Suprapubic skin (tissue), 4 donors: Measurements from ENCODE around the gene PGGHG. TPM values are rescaled to one million over a fixed set of nuclear protein-coding genes. Genes with fewer than 3 reads are reported as not detected.

Experiments used
- DNase-seq, 2 donors: peaks; one replicate each; pipeline ENCODE4 v3.0.0-alpha.2; 2019; ENCODE audit warnings: low spot score in 2 of 2
- H3K27ac ChIP-seq: fragments of 200-600 bp; sonication (generic); one replicate; pipeline ENCODE4 v1.5.1; 2019
- H3K27me3 ChIP-seq: fragments of 200-600 bp; sonication (generic); one replicate; pipeline ENCODE4 v1.5.1; 2019
- H3K36me3 ChIP-seq: fragments of 200-600 bp; sonication (generic); one replicate; pipeline ENCODE4 v1.5.1; 2019
- H3K4me1 ChIP-seq: fragments of 200-600 bp; sonication (generic); one replicate; pipeline ENCODE4 v1.5.1; 2019
- H3K4me3 ChIP-seq: fragments of 200-600 bp; sonication (generic); one replicate; pipeline ENCODE4 v1.5.1; 2019; ENCODE audit warnings: mild to moderate bottlenecking
- H3K9me3 ChIP-seq: fragments of 200-600 bp; sonication (generic); one replicate; pipeline ENCODE4 v1.5.1; 2019
- EP300 ChIP-seq: sonication (generic); formaldehyde crosslinking; IDR thresholded peaks from one replicate; pipeline ENCODE4 v1.6.1; 2017; ENCODE audit warnings: antibody characterized with exemption
- POLR2A ChIP-seq, 2 donors: fragments of 450-650 bp; IDR thresholded peaks; one replicate each; pipeline ENCODE4 v1.6.1; 2017; ENCODE audit warnings: antibody characterized with exemption in 2 of 2, mild to moderate bottlenecking in 2 of 2, moderate library complexity in 2 of 2
- POLR2AphosphoS5 ChIP-seq, 3 donors: sonication (generic); formaldehyde crosslinking; IDR thresholded peaks; one replicate each; pipeline ENCODE4 v1.6.1; 2017; ENCODE audit warnings: antibody characterized with exemption in 3 of 3
- WGBS: methylation state at CpG from one replicate; pipeline ENCODE4 v1.1.5; 2018; 5-methylcytosine and 5-hydroxymethylcytosine counted together
- total RNA-seq, 4 donors: library from RNA; depleted of rRNA; stranded (reverse); fragments of >200 nt; gene quantifications; one replicate each; pipeline ENCODE4 v1.1.0, GENCODE V29; 2016
- TF ChIP-seq, protein P1 (sequence below), 2 donors: fragments of 200-600 bp in 1 of 2; fragments of 450-650 bp in 1 of 2; sonication (generic) in 1 of 2; IDR thresholded peaks; one replicate each; pipeline ENCODE4 v1.5.1; 2016 to 2019; ENCODE audit warnings: antibody characterized with exemption in 2 of 2, mild to moderate bottlenecking in 1 of 2, moderate library complexity in 1 of 2

The PGGHG gene
- total RNA-seq, 4 donors from 2014 or later, result 3.5 to 22.0 (median 8.1) TPM

DNA sequence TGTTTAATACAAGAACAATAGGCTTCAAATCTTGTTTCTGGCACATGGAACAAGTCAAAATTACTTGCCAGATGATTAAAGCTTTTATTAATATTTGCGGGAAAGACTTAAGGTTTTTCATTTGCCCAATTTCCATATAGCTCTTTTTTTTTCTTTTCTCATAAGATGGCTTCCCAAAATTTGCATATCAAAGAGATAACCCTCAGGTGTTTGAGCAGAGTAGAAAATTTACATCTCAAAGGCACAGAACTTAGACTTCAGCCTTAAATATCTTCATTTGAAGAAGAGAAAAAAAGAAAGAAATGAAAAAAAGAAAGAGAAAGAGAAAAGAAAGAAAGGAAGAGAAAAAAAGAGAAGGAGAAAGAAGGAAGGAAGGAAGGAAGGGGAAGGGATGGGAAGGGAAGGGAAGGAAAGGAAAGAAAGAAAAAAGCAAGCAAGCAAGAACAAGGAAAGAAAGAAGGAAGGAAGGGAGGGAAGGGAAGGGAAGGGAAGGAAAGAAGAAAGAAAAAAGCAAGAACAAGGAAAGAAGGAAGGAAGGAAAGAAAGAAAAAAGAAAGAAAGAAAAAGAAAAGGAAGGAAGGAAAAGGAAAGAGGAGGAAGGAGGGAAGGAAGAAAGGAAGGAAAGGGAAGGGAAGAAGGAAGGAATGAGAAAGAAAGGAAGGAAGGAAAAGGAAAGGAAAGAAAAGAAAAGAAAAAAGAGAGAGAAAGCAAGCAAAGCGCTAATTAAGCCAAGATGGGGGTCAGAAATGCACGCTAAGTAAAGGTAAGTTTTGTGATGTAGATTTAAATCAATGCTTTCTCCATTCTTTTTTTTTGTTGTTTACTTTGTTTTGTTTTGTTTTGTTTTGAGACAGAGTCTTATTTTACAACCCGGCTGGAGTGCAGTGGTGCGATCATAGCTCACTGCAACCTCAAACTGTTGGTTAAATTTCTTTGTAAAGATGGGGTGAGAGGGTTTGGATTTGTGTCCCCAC lies 51.9 kb downstream of the PGGHG start:
- Histone ChIP-seq H3K4me3 (no peak overlapping the region), H3K9me3 (no peaks in the 10 kb centered on the region), H3K36me3 (no peaks in the 10 kb centered on the region), H3K4me1 (peaks cover 9% of the 10 kb centered on the region), H3K27me3 (no peaks in the 10 kb centered on the region), H3K27ac (no peak overlapping the region)
- TF ChIP-seq, protein P1, sequence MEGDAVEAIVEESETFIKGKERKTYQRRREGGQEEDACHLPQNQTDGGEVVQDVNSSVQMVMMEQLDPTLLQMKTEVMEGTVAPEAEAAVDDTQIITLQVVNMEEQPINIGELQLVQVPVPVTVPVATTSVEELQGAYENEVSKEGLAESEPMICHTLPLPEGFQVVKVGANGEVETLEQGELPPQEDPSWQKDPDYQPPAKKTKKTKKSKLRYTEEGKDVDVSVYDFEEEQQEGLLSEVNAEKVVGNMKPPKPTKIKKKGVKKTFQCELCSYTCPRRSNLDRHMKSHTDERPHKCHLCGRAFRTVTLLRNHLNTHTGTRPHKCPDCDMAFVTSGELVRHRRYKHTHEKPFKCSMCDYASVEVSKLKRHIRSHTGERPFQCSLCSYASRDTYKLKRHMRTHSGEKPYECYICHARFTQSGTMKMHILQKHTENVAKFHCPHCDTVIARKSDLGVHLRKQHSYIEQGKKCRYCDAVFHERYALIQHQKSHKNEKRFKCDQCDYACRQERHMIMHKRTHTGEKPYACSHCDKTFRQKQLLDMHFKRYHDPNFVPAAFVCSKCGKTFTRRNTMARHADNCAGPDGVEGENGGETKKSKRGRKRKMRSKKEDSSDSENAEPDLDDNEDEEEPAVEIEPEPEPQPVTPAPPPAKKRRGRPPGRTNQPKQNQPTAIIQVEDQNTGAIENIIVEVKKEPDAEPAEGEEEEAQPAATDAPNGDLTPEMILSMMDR (IDR thresholded peaks at IDR 0.05), result no peak
- TF ChIP-seq EP300, result no peak
- no peak for TF ChIP-seq POLR2AphosphoS5 (IDR thresholded peaks at IDR 0.05)
- no peak for TF ChIP-seq POLR2A (IDR thresholded peaks at IDR 0.05)
- no peak for DNase-seq
- WGBS, result 81% methylated on average over 4 of the region's 5 CpGs

DNA sequence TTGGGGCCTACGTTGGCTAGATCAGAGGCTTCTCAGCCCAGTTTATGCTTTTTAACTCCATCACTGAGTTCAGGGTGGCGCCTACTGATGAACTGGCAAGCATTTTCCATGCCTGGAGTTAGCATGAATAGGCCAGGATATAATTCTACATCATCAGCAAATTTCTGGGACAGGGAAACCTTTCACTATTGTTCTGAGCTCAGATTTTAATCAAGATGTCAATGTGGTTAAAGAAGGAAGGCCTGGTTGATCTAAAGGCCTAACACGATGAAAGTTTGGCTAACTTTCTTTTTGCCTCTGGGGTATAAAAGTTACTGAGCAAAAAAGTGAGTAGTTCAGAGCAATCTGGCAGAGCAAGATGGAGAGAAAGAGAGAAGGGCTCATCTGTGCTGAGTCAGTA lies 53.4 kb downstream of the PGGHG start:
- no peak overlapping the region for H3K4me3 ChIP-seq
- H3K27me3 ChIP-seq, result no peaks in the 10 kb centered on the region
- no peaks in the 10 kb centered on the region for H3K9me3 ChIP-seq
- H3K27ac ChIP-seq, result peak overlapping the region; percentile 38
- H3K36me3 ChIP-seq, result no peaks in the 10 kb centered on the region
- WGBS, result 32% methylated on average over 3 of the region's 3 CpGs
- no peak for DNase-seq
- peaks cover 8% of the 10 kb centered on the region for H3K4me1 ChIP-seq
- TF ChIP-seq, protein P1 (IDR thresholded peaks at IDR 0.05), result no peak
- TF ChIP-seq POLR2AphosphoS5 (IDR thresholded peaks at IDR 0.05) (no peak), POLR2A (IDR thresholded peaks at IDR 0.05) (no peak), EP300 (no peak)

DNA sequence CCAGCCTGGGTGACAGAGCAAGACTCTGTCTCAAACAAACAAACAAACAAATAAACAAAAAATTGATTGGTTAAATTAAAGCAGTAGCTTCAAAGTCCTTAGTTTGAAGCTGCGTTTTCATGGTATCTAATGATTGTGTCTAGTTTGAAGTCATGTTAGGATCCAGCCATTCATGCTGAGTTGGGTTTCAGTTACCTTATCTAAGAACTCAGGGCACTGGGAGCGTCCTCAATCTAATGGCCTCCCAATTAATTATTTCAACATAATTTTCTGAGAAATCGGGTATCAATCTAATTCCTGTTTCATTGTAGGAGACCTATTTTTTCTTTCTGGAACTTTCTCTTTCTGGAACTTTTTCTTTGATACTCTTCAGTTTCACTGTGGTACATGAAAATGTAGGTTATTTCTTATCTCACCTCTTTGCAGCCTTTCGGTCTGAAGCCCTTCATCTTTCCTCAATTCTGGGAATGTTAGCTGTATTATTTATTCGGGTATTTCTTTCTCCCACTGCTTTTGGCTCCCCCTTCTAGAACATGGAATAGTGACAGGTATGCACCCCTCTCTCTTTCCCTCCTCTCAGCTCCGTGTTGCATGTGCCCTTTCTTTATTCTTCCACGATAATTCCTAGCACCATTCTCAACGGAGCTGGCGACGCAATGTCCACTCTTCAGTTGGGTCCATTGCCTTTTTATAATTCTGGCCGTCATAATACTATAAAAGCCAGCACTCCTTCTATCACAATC lies 56.1 kb downstream of the PGGHG start:
- no peak for DNase-seq
- 94% methylated on average over 11 of the region's 11 CpGs for WGBS
- no peak for TF ChIP-seq POLR2A (IDR thresholded peaks at IDR 0.05)
- TF ChIP-seq, protein P1 (IDR thresholded peaks at IDR 0.05), result no peak
- TF ChIP-seq EP300, result no peak
- no peak for TF ChIP-seq POLR2AphosphoS5 (IDR thresholded peaks at IDR 0.05)
- Histone ChIP-seq H3K4me1 (peaks cover 8% of the 10 kb centered on the region), H3K27ac (no peak overlapping the region), H3K36me3 (no peaks in the 10 kb centered on the region), H3K4me3 (no peak overlapping the region), H3K9me3 (no peaks in the 10 kb centered on the region), H3K27me3 (no peaks in the 10 kb centered on the region)

Other genes starting within 250 kb of the PGGHG start
- gene SCGB1C1, start 96.0 kb upstream of the PGGHG start, total RNA-seq, result not detected
- 10 to 100 TPM; 25.8 to 31.7 (median 27.9) TPM for gene BET1L, start 81.7 kb upstream of the PGGHG start, total RNA-seq
- 10 to 100 TPM; 62.4 to 90.1 (median 80.9) TPM for gene RIC8A, start 81.4 kb upstream of the PGGHG start, total RNA-seq
- gene SIRT3, start 52.8 kb upstream of the PGGHG start, total RNA-seq, result 10 to 100 TPM in 3 of 4 donors, 1 to 10 TPM in 1; 9.1 to 20.1 (median 13.3) TPM
- gene PSMD13, start 52.1 kb upstream of the PGGHG start, total RNA-seq, result 10 to 100 TPM; 70.3 to 97.8 (median 87.3) TPM
- 1 to 10 TPM in 1 of 4 donors, under 1 TPM in 3; 0.15 to 1.3 (median 0.64) TPM for gene NLRP6, start 10.7 kb upstream of the PGGHG start, total RNA-seq
- not detected for gene IFITM5, start 10.4 kb downstream of the PGGHG start, total RNA-seq
- gene IFITM2, start 18.7 kb downstream of the PGGHG start, total RNA-seq, result 10 to 100 TPM; 25.6 to 84.1 (median 45.1) TPM
- gene IFITM1, start 24.9 kb downstream of the PGGHG start, total RNA-seq, result 100 to 1,000 TPM in 1 of 4 donors, 10 to 100 TPM in 3; 50.7 to 128 (median 67.6) TPM
- 100 to 1,000 TPM in 2 of 4 donors, 10 to 100 TPM in 2; 69.6 to 160 (median 110) TPM for gene IFITM3, start 31.7 kb downstream of the PGGHG start, total RNA-seq
- gene B4GALNT4, start 80.4 kb downstream of the PGGHG start, total RNA-seq, result 1 to 10 TPM; 1.2 to 3.0 (median 1.6) TPM
- 100 to 1,000 TPM; 318 to 486 (median 428) TPM for gene PKP3, start 105.1 kb downstream of the PGGHG start, total RNA-seq
- 10 to 100 TPM; 14.2 to 26.0 (median 16.5) TPM for gene SIGIRR, start 125.9 kb downstream of the PGGHG start, total RNA-seq
- gene ANO9, start 152.9 kb downstream of the PGGHG start, total RNA-seq, result 100 to 1,000 TPM in 2 of 4 donors, 10 to 100 TPM in 2; 76.8 to 166 (median 103) TPM
- 10 to 100 TPM; 22.3 to 31.0 (median 25.3) TPM for gene PTDSS2, start 161.2 kb downstream of the PGGHG start, total RNA-seq
- gene RNH1, start 218.1 kb downstream of the PGGHG start, total RNA-seq, result 100 to 1,000 TPM; 378 to 392 (median 383) TPM
- gene HRAS, start 246.4 kb downstream of the PGGHG start, total RNA-seq, result 100 to 1,000 TPM in 2 of 4 donors, 10 to 100 TPM in 2; 82.9 to 131 (median 96.2) TPM
- 1 to 10 TPM; 1.7 to 2.4 (median 2.1) TPM for gene LRRC56, start 248.4 kb downstream of the PGGHG start, total RNA-seq